HUDEP-2 (cell line): ENCODE data around the gene FAM167B.
"Not testable (repeated sequence)": the region's sequence is repeated elsewhere in the genome, so short reads cannot be mapped to it uniquely, and the experiment has no call there.

Experiments used
- DNase-seq, 76 experiments: peaks; one replicate each; lab custom pipeline; 2025; ENCODE audit not compliant: unreplicated experiment in 76 of 76; lab: John Stamatoyannopoulos, UW

The FAM167B gene

DNA sequence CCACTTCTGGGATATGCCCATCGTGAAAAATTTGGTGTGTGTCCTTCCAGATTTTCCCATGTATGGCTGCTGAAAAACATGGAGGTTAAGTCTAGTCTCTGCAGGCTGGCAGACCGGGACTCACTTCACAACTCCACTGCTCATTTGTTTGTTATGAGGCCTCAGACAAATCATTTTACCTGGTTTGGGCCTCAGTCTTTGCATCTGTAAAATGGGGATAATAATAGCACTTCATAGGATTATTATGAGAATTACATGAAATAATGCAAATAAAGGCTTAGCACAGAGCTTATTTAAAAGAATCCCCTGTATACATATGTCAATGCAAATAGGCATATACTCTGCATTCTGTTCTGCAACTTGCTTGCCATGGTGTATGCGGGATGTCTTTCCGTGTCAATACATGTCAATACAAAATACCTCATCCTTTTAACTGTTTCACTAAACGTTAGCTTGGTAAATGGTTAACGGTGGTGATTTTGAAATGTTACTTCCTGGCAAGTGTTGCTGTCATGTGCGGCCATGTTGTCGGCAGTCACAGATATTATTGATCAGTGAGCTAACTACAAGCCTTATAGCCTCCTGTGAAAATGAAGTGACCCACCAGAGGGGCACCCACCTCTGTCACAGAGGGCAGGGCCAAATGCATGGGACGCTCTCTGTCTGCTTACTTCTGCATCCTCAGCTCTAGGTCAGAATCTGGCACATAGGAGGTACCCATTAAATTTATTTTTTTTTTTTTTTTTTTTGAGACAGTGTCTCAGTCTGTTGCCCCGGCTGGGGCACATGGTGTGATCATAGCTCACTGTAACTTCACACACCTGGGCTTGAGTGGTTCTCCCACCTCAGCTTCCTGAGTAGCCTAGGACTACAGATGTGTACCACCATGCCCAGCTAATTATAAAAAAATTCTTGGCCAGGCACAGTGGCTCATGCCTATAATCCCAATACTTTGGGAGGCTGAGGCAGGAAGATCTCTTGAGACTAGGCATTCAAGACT, 8.3 kb downstream of the FAM167B start:
- no peak for DNase-seq

- no peak for DNase-seq
Measured at GRCh38 chr1:32256473-32257226, 9.6 kb downstream of the FAM167B start.

- no peak for DNase-seq
Measured at GRCh38 chr1:32257227-32257508, 10.1 kb downstream of the FAM167B start.

DNA sequence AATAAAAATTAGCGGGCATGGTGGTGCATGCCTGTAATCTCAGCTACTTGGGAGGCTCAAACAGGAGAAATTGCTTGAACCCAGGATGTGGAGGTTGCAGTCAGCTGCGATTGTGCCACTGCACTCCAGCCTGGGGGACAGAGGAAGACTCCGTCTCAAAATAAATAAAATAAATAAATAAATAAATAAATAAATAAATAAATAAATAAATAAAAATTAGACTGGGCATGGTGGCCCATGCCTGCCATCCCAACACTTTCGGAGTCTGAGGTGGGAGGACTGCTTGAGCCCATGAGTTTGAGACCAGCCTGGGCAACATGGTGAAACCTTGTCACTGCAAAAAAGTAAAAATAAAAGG, 16.2 kb downstream of the FAM167B start:
- DNase-seq = not testable (repeated sequence)

DNA sequence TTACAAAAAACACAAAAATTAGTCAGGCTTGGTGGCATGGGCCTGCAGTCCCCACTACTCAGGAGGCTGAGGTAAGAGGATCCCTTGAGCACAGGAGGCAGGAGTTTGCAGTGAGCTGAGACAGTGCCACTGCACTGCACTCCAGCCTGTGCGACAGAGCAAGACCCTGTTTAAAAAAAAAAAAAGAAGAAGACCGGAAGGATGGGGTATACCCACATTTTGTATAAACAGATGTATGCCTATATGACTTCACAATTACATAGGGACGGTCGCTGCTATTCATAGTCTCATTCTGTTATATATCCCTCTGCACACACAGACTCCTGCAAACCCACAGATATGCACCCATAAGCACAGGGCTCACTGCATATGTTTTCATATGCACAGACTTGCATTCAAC, 16.7 kb downstream of the FAM167B start:
- no peak for DNase-seq

- no peak for DNase-seq
Measured at GRCh38 chr1:32265846-32266245, 18.8 kb downstream of the FAM167B start.

DNA sequence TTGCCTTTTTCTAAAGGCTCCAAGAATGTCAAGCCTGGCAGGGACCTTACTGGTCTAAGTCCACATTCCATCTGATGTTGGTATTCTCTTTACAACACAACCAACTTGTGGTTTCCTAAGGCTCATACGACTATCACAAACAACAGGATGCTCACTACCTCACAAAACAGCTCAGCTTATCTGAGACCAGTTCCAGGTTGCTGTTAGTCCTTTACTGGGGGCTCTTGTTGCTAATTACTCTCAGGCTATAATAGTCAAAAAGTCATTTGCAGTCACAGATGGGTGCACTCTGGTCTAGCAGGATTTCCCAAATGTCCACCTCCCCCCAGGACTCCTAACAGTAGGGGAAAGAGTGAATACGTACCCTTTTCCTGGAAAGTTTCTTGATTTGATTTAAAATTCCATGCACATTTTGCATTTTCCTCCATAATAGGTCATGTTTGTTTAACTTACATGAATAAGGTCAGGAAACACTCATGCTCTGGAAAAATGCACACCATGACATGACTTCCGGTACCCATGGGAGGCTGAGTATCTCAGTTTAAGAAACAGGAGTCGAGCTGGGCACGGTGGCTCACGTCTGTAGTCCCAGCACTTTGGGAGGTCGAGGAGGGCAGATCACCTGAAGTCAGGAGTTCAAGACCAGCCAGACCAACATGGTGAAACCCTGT, 20.0 kb downstream of the FAM167B start:
- no peak for DNase-seq

- no peak for DNase-seq
Measured at GRCh38 chr1:32269744-32270143, 22.7 kb downstream of the FAM167B start.

DNA sequence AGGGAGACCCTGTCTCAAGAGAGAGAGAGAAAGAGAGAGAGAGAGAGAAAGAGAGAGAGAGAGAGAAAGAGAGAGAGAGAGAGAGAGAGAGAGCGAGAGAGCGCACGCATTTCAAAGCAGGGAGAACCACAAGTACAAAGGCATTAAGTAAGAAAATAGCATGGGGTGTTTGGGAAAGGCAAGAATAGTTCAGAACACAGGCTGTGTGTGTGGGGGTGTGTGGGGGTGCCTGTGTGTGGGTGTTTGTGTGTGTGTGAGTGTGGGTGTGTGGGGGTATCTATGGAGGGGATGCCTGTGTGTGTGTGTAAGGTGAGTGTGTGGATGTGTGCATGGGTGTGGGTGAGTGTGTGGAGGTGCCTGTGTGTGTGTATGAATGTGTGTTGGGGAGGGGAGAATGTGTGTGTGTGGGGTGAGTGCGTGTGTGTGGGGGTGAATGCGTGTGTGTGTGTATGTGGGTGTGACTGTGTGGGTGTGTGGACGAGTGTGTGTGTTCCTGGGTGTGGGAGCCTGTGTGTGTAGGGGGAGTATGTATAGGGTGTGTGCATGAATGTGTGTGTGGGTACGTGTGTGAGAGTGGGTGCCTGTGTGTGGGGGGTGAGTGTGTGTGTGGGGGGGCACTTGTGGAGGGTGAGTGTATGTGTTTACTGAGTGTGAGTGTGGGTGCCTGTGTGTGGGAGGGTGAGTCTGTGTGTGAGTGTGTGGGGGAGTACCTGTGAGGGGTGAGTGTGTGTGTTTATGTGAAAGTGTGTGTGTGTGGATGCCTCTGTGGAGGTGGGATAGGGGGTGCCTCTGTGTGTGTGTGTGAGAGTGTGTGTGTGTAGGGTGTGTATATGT, 25.8 kb downstream of the FAM167B start:
- no peak for DNase-seq

DNA sequence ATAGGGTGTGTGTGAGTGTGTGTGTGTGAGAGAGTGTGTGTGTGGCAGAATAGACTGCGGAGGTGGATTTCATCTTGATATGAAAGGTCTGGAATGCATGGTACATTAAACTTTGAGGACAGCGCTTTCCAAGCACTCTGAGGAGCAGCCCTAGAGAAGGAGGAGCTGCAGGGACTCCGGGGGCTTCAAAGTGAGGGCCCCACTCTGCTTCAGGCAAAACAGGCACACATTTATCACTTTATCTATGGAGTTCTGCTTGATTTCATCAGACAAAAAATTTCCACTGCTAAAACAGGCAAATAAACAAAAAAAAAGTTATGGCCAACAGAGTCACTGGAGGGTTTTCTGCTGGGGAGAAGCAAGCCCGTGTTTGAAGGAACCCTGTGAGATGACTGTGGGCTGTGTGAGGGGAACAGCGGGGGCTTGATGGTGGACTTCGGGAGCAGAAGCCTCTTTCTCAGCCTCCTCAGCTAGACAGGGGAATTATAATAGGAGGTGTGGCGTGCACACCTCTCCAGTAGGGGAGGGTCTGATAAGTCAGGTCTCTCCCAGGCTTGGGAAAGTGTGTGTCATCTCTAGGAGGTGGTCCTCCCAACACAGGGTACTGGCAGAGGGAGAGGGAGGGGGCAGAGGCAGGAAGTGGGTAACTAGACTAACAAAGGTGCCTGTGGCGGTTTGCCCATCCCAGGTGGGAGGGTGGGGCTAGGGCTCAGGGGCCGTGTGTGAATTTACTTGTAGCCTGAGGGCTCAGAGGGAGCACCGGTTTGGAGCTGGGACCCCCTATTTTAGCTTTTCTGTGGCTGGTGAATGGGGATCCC, 26.6 kb downstream of the FAM167B start:
- peak in 1 of 76 experiments; percentile 1 for DNase-seq

DNA sequence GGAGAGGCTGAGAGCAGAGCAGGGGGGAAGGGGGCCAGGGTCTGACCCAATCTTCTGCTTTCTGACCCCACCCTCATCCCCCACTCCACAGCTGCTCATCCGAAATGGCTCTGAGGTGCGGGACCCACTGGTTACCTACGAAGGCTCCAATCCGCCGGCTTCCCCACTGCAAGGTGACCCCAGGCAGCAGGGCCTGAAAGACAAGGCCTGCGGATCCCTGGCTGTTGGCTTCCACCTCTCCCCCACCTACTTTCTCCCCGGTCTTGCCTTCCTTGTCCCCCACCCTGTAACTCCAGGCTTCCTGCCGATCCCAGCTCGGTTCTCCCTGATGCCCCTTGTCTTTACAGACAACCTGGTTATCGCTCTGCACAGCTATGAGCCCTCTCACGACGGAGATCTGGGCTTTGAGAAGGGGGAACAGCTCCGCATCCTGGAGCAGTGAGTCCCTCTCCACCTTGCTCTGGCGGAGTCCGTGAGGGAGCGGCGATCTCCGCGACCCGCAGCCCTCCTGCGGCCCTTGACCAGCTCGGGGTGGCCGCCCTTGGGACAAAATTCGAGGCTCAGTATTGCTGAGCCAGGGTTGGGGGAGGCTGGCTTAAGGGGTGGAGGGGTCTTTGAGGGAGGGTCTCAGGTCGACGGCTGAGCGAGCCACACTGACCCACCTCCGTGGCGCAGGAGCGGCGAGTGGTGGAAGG, 27.8 kb downstream of the FAM167B start:
- no peak for DNase-seq

DNA sequence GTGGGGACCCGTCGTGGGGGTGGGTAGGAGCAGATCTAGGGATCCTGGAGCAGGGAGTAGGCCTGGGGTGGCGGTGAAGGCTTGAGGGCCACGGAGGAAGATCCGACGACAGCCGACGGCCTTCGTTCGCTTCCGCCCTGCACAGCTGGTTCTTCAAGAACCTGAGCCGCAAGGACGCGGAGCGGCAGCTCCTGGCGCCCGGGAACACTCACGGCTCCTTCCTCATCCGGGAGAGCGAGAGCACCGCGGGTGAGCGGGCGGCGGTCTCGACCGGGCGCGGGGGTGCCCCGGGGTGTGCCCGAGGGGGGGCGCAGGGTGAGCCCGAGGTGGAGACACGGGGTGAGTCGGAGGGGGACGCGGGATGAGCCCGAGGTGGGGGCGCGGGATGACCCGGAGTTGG, 28.4 kb downstream of the FAM167B start:
- DNase-seq = no peak

DNA sequence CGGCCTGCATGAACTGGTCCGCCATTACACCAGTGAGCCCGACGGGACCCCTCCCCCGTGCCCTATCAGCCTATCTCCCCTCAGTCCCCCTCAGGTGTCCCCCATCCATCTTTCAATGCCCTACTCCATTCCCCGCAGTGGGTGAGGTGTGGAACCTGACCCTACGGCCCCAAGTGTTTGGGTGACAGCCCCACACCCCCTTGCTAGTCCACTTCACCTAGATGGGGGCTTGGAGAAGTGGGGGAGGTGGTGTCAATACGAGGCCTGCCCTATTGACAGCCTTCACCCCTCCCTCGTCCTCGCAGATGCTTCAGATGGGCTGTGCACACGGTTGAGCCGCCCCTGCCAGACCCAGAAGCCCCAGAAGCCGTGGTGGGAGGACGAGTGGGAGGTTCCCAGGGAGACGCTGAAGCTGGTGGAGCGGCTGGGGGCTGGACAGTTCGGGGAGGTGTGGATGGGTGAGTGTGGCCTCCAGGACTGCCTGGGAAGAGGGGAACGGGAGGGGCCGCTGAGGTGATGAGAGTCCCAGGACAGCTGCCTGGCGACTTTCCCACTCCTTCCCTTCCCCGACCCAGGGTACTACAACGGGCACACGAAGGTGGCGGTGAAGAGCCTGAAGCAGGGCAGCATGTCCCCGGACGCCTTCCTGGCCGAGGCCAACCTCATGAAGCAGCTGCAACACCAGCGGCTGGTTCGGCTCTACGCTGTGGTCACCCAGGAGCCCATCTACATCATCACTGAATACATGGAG, 29.2 kb downstream of the FAM167B start:
- no peak for DNase-seq

DNA sequence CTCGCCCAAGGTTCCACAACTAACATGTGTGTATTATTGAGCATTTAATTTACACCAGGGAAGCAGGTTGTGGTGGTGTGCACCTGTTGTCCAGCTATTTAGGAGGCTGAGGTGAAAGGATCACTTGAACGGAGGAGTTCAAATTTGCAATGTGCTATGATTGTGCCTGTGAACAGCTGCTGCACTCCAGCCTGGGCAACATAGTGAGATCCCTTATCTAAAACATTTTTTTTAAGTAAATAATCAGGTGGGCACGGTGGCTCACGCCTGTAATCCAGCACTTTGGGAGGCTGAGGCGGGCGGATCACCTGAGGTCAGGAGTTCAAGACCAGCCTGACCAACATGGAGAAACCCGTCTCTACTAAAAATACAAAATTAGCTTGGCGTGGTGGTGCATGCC, 37.8 kb downstream of the FAM167B start:
- not testable (repeated sequence) for DNase-seq

DNA sequence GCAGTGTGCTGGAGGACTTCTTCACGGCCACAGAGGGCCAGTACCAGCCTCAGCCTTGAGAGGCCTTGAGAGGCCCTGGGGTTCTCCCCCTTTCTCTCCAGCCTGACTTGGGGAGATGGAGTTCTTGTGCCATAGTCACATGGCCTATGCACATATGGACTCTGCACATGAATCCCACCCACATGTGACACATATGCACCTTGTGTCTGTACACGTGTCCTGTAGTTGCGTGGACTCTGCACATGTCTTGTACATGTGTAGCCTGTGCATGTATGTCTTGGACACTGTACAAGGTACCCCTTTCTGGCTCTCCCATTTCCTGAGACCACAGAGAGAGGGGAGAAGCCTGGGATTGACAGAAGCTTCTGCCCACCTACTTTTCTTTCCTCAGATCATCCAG, 38.6 kb downstream of the FAM167B start:
- DNase-seq = no peak

- no peak for DNase-seq
Measured at GRCh38 chr1:32286763-32287162, 39.7 kb downstream of the FAM167B start.

DNA sequence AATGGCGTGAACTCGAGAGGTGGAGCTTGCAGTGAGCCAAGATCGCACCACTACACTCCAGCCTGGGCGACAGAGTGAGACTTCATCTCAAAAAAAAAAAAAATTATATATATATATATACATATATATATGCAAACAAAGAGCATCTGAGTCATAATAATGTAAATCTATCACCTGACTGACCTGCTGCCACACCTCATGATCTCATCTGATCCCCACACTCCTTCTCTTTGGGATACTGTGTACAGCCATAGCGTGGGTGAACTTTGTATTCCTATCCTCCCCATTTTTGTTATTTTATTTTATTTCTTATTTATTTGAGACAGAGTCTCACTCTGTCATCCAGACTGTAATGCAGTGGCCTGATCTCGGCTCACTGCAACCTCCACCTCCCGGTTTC, 42.2 kb downstream of the FAM167B start:
- DNase-seq = no peak

DNA sequence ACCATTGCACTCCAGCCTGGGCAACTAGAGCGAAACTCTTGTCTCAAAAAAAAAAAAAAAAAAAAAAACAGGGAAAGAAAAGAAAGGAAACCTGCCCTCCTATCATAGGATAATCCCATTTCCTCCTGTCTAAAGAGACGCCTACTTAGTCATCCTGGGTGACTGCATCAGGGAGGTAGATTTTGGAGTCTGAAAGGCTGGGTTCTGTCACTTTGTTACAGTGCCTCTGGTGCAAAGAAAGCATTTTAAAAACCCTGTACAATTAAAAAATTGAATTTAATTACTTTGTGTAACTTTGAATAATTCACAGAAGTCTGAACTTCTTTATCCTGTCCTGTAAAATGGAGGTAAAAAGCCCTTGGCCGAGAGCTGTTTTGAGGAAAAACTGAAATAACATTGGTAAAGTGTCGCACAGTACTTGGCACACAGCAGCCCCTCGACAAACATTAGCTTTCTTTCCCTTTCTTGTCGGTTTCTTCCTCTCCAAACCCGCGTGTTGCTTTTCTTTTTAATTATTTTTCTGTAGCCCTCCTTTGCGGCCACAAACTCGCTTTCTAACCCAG, 44.2 kb downstream of the FAM167B start:
- DNase-seq = peak in 2 of 76 experiments; percentile 7 to 33
